B cell (primary cell): ENCODE measurements around the gene VASN. TPM values are rescaled to one million over a fixed set of nuclear protein-coding genes. Genes with fewer than 3 reads are reported as not detected.

Experiments
- ATAC-seq: fragments of 200-7000 bp; cut with Tn5 transposase; one replicate; pipeline ENCODE4 v1.10.0; 2021; ENCODE audit warnings: low read depth, mild to moderate bottlenecking, moderate number of reproducible peaks, moderate library complexity
- CTCF ChIA-PET: fragments of 350-600 bp; sonication (Branson Sonifier 250); formaldehyde crosslinking; loops from one replicate; lab custom pipeline; 2021; ENCODE audit warnings: antibody characterized with exemption, inconsistent platforms; lab: Charles Lee
- POLR2A ChIA-PET: fragments of 350-600 bp; sonication (Branson Sonifier 250); formaldehyde crosslinking; loops from one replicate; lab custom pipeline; 2021; ENCODE audit warnings: antibody characterized with exemption; lab: Charles Lee
- DNase-seq: peaks from one replicate; pipeline ENCODE4 v3.0.0; 2013
- H2AFZ ChIP-seq: 2 replicates; pipeline ENCODE4 v1.6.1; 2012; ENCODE audit warnings: mild to moderate bottlenecking, low read depth, low read length; ENCODE audit not compliant: insufficient read depth, poor library complexity, severe bottlenecking
- H3K27ac ChIP-seq, 2 donors: 1 replicate in 1 of 2; 2 replicates in 1 of 2; pipeline ENCODE4 v1.5.1; 2012 to 2013; ENCODE audit warnings: low read length in 2 of 2, mild to moderate bottlenecking in 2 of 2, moderate library complexity in 1 of 2
- H3K27me3 ChIP-seq, 4 experiments: fragments of 200-600 bp in 1 of 4; sonication (generic) in 1 of 4; replicated peaks in 1 of 4; 1 replicate in 2 of 4; 2 replicates in 2 of 4; pipeline versions ENCODE4 v1.6.1 to v1.7.0; 2013 to 2016; ENCODE audit warnings: low read length in 3 of 4, mild to moderate bottlenecking in 2 of 4, mixed read lengths in 1 of 4, moderate library complexity in 1 of 4; ENCODE audit not compliant: insufficient read depth in 4 of 4, control insufficient read depth in 3 of 4; ENCODE audit errors: control extremely low read depth in 1 of 4
- H3K36me3 ChIP-seq, 2 experiments: replicated peaks in 1 of 2; 1 replicate in 1 of 2; 2 replicates in 1 of 2; pipeline versions ENCODE4 v1.6.1 to v1.7.1; 2013; ENCODE audit warnings: low read length in 1 of 2; ENCODE audit not compliant: insufficient read depth in 2 of 2, control insufficient read depth in 1 of 2; ENCODE audit errors: control extremely low read depth in 1 of 2, extremely low read depth in 1 of 2
- H3K4me1 ChIP-seq, 2 donors: fragments of 200-600 bp in 1 of 2; sonication (generic) in 1 of 2; 1 replicate in 1 of 2; 2 replicates in 1 of 2; pipeline versions ENCODE4 v1.5.1 to v1.6.1; 2013 to 2017; ENCODE audit warnings: low read length in 2 of 2; ENCODE audit not compliant: control insufficient read depth in 2 of 2, insufficient read depth in 2 of 2
- H3K4me2 ChIP-seq: replicated peaks from 2 replicates; pipeline ENCODE3; 2012; ENCODE audit warnings: mild to moderate bottlenecking, low read depth, low read length; ENCODE audit not compliant: poor library complexity, severe bottlenecking
- H3K4me3 ChIP-seq, 5 experiments: fragments of 200-600 bp in 1 of 5; sonication (generic) in 1 of 5; 1 replicate in 3 of 5; 2 replicates in 2 of 5; pipeline versions ENCODE4 v1.5.1 to v1.7.0; 2011 to 2016; ENCODE audit warnings: low read length in 4 of 5, mild to moderate bottlenecking in 4 of 5, low read depth in 2 of 5, control low read depth in 1 of 5, moderate library complexity in 1 of 5; ENCODE audit not compliant: insufficient read depth in 1 of 5; ENCODE audit errors: control extremely low read depth in 1 of 5, extremely low read depth in 1 of 5
- H3K79me2 ChIP-seq: fragments of 200-600 bp; sonication (generic); one replicate; pipeline ENCODE4 v1.6.0; 2016; ENCODE audit warnings: low read length; ENCODE audit not compliant: control insufficient read depth, insufficient read depth
- H3K9ac ChIP-seq: fragments of 200-600 bp; sonication (generic); 2 replicates; pipeline ENCODE4 v1.6.1; 2017; ENCODE audit warnings: mild to moderate bottlenecking, low read length, moderate library complexity
- H3K9me3 ChIP-seq, 3 donors: one replicate each; pipeline versions ENCODE4 v1.6.1 to v1.7.1; 2013; ENCODE audit warnings: low read length in 2 of 3; ENCODE audit not compliant: control insufficient read depth in 2 of 3, insufficient read depth in 1 of 3; ENCODE audit errors: control extremely low read depth in 1 of 3
- H4K20me1 ChIP-seq: 2 replicates; pipeline ENCODE4 v1.6.0; 2012; ENCODE audit warnings: mild to moderate bottlenecking, low read length; ENCODE audit not compliant: insufficient read depth, control insufficient read depth, poor library complexity, severe bottlenecking
- H3K27ac Mint-ChIP-seq: one replicate; pipeline ENCODE4 v1.8.0; 2021; ENCODE audit warnings: mixed read lengths
- H3K27me3 Mint-ChIP-seq: one replicate; pipeline ENCODE4 v1.8.0; 2021; ENCODE audit warnings: mixed read lengths
- H3K4me1 Mint-ChIP-seq: one replicate; pipeline ENCODE4 v1.8.0; 2021; ENCODE audit warnings: mixed read lengths
- H3K4me3 Mint-ChIP-seq: one replicate; pipeline ENCODE4 v1.8.0; 2021; ENCODE audit warnings: mixed read lengths
- H3K9me3 Mint-ChIP-seq: one replicate; pipeline ENCODE4 v1.8.0; 2022; ENCODE audit warnings: mixed read lengths; ENCODE audit not compliant: insufficient read depth
- EZH2 ChIP-seq: IDR thresholded peaks from 2 replicates; pipeline ENCODE4 v1.6.1; 2012; ENCODE audit warnings: borderline replicate concordance, low read depth, mild to moderate bottlenecking, moderate library complexity, low read length; ENCODE audit not compliant: insufficient read depth, poor library complexity, severe bottlenecking
- WGBS: methylation state at CpG from one replicate; pipeline ENCODE4 v1.1.5; 2013; ENCODE audit warnings: missing lambda C conversion rate; ENCODE audit not compliant: insufficient coverage; 5-methylcytosine and 5-hydroxymethylcytosine counted together
- intact Hi-C: fragments of 100-400 bp; cut with micrococcal nuclease; formaldehyde crosslinking; loops from one replicate; pipeline ENCODE4 v1.10.0; 2022
- polyA plus RNA-seq: library from polyadenylated mRNA; depleted of rRNA; stranded (reverse); fragments of >200 nt; gene quantifications from 2 replicates; pipeline ENCODE4 v1.2.3, GENCODE V29; 2012
- total RNA-seq, 2 donors: library from RNA; stranded (reverse); fragments of 120-200 nt in 1 of 2; gene quantifications; 1 replicate in 1 of 2; 2 replicates in 1 of 2; pipeline versions ENCODE4 v1.2.3 to v1.2.4, GENCODE V29; 2013 to 2022
- TF ChIP-seq, protein P1 (sequence below): fragments of 200-600 bp; IDR thresholded peaks from one replicate; pipeline ENCODE4 v1.8.0; 2022; ENCODE audit warnings: antibody characterized with exemption, mild to moderate bottlenecking

VASN gene
- total and polyA plus RNA-seq, 2 donors (not counting 1 experiment from before 2014, with no cell fraction given): 0.57 to 0.76 TPM

DNA sequence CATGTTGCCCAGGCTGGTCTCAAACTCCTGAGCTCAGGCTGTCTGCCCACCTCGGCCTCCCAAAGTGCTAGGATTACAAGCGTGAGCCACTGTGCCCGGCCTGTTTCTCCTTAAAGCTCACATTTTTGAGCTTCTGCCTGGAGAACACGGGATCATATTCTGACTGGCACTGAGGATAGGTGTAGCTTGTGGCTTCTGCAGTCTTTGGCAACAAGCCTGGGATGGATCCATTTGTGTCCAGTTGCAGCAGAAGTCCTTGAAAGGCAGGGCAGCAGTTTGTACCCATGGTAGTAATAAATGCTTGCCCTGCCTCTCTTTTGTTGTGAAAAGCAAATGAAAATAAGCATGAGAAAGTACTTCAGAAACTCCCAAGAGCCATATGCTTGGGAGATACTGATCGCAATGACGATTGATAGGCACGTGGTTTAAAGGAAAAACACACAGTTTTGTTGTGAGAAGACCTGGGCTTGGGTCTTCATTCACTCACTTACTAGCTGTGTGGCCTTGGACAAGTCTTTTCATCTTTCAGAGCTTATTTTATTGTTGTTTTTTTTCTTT lies 47.8 kb downstream of the VASN start:
- H2AFZ ChIP-seq: no peak overlapping the region
- no peak overlapping the region for H3K27ac ChIP-seq
- ATAC-seq (no peak), DNase-seq (no peak)
- H4K20me1 ChIP-seq: peaks cover 13% of the 10 kb centered on the region
- Mint-ChIP-seq H3K4me1 (peaks cover 18% of the 10 kb centered on the region), H3K27ac (no peak overlapping the region), H3K4me3 (no peak overlapping the region), H3K9me3 (no peaks in the 10 kb centered on the region), H3K27me3 (no peaks in the 10 kb centered on the region)
- CTCF ChIA-PET: interaction anchor here (10.7 kb wide), 1 partner anchor 17 kb away, joined by 108 read pairs; no protein-coding TSS in a partner anchor
- H3K27me3 ChIP-seq: no peaks in the 10 kb centered on the region
- H3K4me2 ChIP-seq: no peak overlapping the region
- no peaks in the 10 kb centered on the region for H3K36me3 ChIP-seq
- H3K9me3 ChIP-seq: no peaks in the 10 kb centered on the region
- peaks cover 14% of the 10 kb centered on the region for H3K79me2 ChIP-seq
- TF ChIP-seq, protein P1, sequence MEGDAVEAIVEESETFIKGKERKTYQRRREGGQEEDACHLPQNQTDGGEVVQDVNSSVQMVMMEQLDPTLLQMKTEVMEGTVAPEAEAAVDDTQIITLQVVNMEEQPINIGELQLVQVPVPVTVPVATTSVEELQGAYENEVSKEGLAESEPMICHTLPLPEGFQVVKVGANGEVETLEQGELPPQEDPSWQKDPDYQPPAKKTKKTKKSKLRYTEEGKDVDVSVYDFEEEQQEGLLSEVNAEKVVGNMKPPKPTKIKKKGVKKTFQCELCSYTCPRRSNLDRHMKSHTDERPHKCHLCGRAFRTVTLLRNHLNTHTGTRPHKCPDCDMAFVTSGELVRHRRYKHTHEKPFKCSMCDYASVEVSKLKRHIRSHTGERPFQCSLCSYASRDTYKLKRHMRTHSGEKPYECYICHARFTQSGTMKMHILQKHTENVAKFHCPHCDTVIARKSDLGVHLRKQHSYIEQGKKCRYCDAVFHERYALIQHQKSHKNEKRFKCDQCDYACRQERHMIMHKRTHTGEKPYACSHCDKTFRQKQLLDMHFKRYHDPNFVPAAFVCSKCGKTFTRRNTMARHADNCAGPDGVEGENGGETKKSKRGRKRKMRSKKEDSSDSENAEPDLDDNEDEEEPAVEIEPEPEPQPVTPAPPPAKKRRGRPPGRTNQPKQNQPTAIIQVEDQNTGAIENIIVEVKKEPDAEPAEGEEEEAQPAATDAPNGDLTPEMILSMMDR: no peak
- no peak for TF ChIP-seq EZH2
- 97% methylated on average over 7 of the region's 7 CpGs for WGBS
- intact Hi-C loops: loop anchor here (5.0 kb wide), 2 partner anchors 147 to 702 kb away; partner anchors contain the start of genes TFAP4 and TRAP1
- peaks cover 11 to 18% of the 10 kb centered on the region in 2 donors for H3K4me1 ChIP-seq
- POLR2A ChIA-PET: interaction anchor here (0.6 kb wide), 1 partner anchor 146 kb away, joined by 4 read pairs; the partner anchor contains the start of gene TFAP4
- no peak overlapping the region for H3K4me3 ChIP-seq
- no peak overlapping the region for H3K9ac ChIP-seq

DNA sequence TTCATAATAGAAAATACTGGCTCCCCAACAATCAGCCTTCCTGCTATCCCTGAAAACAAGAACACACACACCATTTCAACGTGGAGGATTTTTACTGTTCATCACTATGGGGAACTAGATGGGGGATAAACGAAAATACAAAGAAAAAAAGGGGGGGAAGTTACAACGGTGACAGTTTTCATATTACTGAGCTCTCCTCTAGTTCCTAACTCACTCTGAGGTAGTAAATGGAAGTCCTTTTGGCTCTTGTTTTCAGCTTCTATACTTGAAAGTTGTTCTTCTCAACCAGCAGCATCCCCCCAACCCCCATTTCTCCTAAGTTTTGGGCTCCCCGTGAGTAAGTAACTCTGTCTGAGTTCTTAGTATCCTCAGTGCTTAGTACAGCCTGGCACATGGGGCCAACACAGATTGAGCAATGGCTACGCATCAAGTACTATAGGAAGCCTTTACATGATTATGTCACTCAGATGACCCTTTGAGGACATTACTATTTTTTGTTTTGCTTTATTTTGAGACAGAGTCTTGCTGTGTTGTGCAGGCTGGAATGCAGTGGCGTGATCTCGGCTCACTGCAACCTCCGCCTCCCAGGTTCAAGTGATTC lies 49.0 kb downstream of the VASN start:
- Histone ChIP-seq H3K27ac (no peak overlapping the region), H3K4me1 (peaks cover 4 to 11% of the 10 kb centered on the region in 2 donors), H3K9me3 (no peaks in the 10 kb centered on the region), H4K20me1 (peaks cover 2% of the 10 kb centered on the region), H3K36me3 (no peaks in the 10 kb centered on the region), H3K9ac (no peak overlapping the region), H3K27me3 (no peaks in the 10 kb centered on the region), H3K4me3 (no peak overlapping the region), H3K79me2 (peaks cover 3% of the 10 kb centered on the region), H2AFZ (no peak overlapping the region), H3K4me2 (no peak overlapping the region)
- TF ChIP-seq EZH2: no peak
- TF ChIP-seq, protein P1: no peak
- intact Hi-C loops: no loop called here
- DNase-seq: no peak
- ChIA-PET POLR2A (interaction anchor here (0.6 kb wide), 1 partner anchor 52 kb away, joined by 5 read pairs; no protein-coding TSS in a partner anchor), CTCF (interaction anchor here (1.8 to 10.7 kb wide), 2 partner anchors 9 to 18 kb away, joined by 4 to 108 read pairs; no protein-coding TSS in a partner anchor)
- no peak for ATAC-seq
- Mint-ChIP-seq H3K9me3 (no peaks in the 10 kb centered on the region), H3K27ac (no peak overlapping the region), H3K4me1 (peaks cover 15% of the 10 kb centered on the region), H3K4me3 (no peak overlapping the region), H3K27me3 (no peaks in the 10 kb centered on the region)
- WGBS: 95% methylated on average over 3 of the region's 8 CpGs
